ENCODE measurements around the gene NOS3. TPM values are rescaled to one million over a fixed set of nuclear protein-coding genes. Genes with fewer than 3 reads are reported as not detected.

The NOS3 gene
- total RNA-seq, 1 experiment from 2014 or later, result 0.30 TPM

DNA sequence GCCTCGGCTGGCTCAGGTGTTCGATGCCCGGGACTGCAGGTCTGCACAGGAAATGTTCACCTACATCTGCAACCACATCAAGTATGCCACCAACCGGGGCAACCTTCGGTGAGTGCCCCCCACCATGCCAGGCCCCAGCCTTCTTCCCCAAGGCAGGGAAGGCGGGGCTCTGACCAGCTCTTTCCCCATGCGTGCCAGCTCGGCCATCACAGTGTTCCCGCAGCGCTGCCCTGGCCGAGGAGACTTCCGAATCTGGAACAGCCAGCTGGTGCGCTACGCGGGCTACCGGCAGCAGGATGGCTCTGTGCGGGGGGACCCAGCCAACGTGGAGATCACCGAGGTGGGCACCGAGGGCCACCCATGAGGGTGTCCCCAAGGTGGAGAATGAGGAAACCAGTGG is 7.5 kb downstream of the NOS3 start:
- H3K4me1 Mint-ChIP-seq (ENCODE audit: insufficient read depth, unreplicated experiment), result no peaks in the 10 kb centered on the region
- DNase-seq (ENCODE audit: unreplicated experiment), result no peak
- H3K4me3 Mint-ChIP-seq (ENCODE audit: unreplicated experiment), result no peak overlapping the region
- no peak overlapping the region for H3K27ac Mint-ChIP-seq (ENCODE audit: low read depth, unreplicated experiment)
- H3K27me3 Mint-ChIP-seq (ENCODE audit: insufficient read depth, unreplicated experiment), result no peaks in the 10 kb centered on the region
- TF ChIP-seq, protein P1, sequence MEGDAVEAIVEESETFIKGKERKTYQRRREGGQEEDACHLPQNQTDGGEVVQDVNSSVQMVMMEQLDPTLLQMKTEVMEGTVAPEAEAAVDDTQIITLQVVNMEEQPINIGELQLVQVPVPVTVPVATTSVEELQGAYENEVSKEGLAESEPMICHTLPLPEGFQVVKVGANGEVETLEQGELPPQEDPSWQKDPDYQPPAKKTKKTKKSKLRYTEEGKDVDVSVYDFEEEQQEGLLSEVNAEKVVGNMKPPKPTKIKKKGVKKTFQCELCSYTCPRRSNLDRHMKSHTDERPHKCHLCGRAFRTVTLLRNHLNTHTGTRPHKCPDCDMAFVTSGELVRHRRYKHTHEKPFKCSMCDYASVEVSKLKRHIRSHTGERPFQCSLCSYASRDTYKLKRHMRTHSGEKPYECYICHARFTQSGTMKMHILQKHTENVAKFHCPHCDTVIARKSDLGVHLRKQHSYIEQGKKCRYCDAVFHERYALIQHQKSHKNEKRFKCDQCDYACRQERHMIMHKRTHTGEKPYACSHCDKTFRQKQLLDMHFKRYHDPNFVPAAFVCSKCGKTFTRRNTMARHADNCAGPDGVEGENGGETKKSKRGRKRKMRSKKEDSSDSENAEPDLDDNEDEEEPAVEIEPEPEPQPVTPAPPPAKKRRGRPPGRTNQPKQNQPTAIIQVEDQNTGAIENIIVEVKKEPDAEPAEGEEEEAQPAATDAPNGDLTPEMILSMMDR (IDR thresholded peaks at IDR 0.05; ENCODE audit: unreplicated experiment), result no peak
- peaks cover 6% of the 10 kb centered on the region for H3K36me3 Mint-ChIP-seq (ENCODE audit: insufficient read depth, unreplicated experiment)
- no TSS peak for BruUV-seq (replicated peaks)
- ChIA-PET CTCF (interaction anchor here (0.6 kb wide), 1 partner anchor 31 kb away, joined by 4 read pairs; no protein-coding TSS in a partner anchor), POLR2A (no interaction called here)
- intact Hi-C loops (cut with micrococcal nuclease), result no loop called here
- H3K9me3 Mint-ChIP-seq (ENCODE audit: unreplicated experiment), result no peaks in the 10 kb centered on the region

DNA sequence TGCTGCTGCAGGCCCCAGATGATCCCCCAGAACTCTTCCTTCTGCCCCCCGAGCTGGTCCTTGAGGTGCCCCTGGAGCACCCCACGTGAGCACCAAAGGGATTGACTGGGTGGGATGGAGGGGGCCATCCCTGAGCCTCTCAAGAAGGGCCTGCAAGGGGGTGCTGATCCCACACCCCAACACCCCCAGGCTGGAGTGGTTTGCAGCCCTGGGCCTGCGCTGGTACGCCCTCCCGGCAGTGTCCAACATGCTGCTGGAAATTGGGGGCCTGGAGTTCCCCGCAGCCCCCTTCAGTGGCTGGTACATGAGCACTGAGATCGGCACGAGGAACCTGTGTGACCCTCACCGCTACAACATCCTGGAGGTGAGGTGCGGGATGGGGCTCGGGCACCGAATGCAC is 8.2 kb downstream of the NOS3 start:
- TF ChIP-seq, protein P1 (IDR thresholded peaks at IDR 0.05; ENCODE audit: unreplicated experiment), result no peak
- no TSS peak for BruUV-seq (replicated peaks)
- H3K27me3 Mint-ChIP-seq (ENCODE audit: insufficient read depth, unreplicated experiment), result peaks cover under 1% of the 10 kb centered on the region
- intact Hi-C loops (cut with micrococcal nuclease), result no loop called here
- H3K4me1 Mint-ChIP-seq (ENCODE audit: insufficient read depth, unreplicated experiment), result no peaks in the 10 kb centered on the region
- no peaks in the 10 kb centered on the region for H3K9me3 Mint-ChIP-seq (ENCODE audit: unreplicated experiment)
- no peak for DNase-seq (ENCODE audit: unreplicated experiment)
- POLR2A ChIA-PET, result no interaction called here
- peaks cover 6% of the 10 kb centered on the region for H3K36me3 Mint-ChIP-seq (ENCODE audit: insufficient read depth, unreplicated experiment)
- CTCF ChIA-PET, result interaction anchor here (0.5 to 0.6 kb wide), 2 partner anchors 31 to 42 kb away, joined by 3 to 4 read pairs; no protein-coding TSS in a partner anchor
- H3K4me3 Mint-ChIP-seq (ENCODE audit: unreplicated experiment), result no peak overlapping the region
- no peak overlapping the region for H3K27ac Mint-ChIP-seq (ENCODE audit: low read depth, unreplicated experiment)

DNA sequence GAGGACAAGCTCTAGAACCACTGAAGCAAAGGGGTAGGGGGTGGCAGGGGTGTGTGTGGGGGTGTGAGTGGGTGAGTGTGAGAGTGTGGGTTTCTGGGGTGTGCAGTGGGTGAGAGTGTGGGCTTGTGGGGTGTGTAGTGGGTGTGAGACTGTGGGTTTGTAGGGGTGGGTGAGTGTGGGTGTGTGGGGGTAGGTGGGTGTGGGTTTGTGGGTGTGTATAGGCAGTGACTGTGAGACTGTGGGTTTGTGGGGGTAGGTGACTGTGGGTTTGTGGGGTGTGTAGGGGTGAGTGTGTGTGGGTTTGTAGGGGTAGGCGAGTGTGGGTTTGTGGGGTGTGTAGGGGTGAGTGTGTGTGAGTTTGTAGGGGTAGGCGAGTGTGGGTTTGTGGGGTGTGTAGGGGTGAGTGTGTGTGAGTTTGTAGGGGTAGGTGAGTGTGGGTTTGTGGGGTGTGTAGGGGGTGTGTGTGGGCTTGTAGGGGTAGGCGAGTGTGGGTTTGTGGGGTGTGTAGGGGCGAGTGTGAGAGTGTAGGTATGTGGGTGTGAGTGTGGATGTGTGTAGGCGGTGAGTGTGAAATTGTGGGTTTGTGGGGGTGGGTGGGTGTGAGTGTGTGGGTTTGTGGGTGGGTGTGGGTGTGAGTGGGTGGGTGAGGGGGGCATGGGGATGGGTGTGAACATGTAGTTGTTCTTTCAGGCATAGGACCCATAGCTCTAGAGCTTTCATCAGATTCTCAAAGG is 8.8 kb downstream of the NOS3 start:
- ChIA-PET POLR2A (no interaction called here), CTCF (interaction anchor here (0.5 kb wide), 1 partner anchor 42 kb away, joined by 3 read pairs; no protein-coding TSS in a partner anchor)
- H3K27me3 Mint-ChIP-seq (ENCODE audit: insufficient read depth, unreplicated experiment), result peaks cover 7% of the 10 kb centered on the region
- H3K4me3 Mint-ChIP-seq (ENCODE audit: unreplicated experiment), result no peak overlapping the region
- peaks cover 6% of the 10 kb centered on the region for H3K36me3 Mint-ChIP-seq (ENCODE audit: insufficient read depth, unreplicated experiment)
- H3K9me3 Mint-ChIP-seq (ENCODE audit: unreplicated experiment), result no peaks in the 10 kb centered on the region
- no peak overlapping the region for H3K27ac Mint-ChIP-seq (ENCODE audit: low read depth, unreplicated experiment)
- TF ChIP-seq, protein P1 (IDR thresholded peaks at IDR 0.05; ENCODE audit: unreplicated experiment), result no peak
- intact Hi-C loops (cut with micrococcal nuclease), result no loop called here
- no peak for DNase-seq (ENCODE audit: unreplicated experiment)
- no peaks in the 10 kb centered on the region for H3K4me1 Mint-ChIP-seq (ENCODE audit: insufficient read depth, unreplicated experiment)
- BruUV-seq (replicated peaks), result no TSS peak

- ChIA-PET POLR2A (no interaction called here), CTCF (no interaction called here)
- peaks cover 6% of the 10 kb centered on the region for H3K36me3 Mint-ChIP-seq (ENCODE audit: insufficient read depth, unreplicated experiment)
- TF ChIP-seq, protein P1 (IDR thresholded peaks at IDR 0.05; ENCODE audit: unreplicated experiment), result no peak
- BruUV-seq (replicated peaks), result no TSS peak
- peaks cover 10% of the 10 kb centered on the region for H3K27me3 Mint-ChIP-seq (ENCODE audit: insufficient read depth, unreplicated experiment)
- no peak for DNase-seq (ENCODE audit: unreplicated experiment)
- no peaks in the 10 kb centered on the region for H3K4me1 Mint-ChIP-seq (ENCODE audit: insufficient read depth, unreplicated experiment)
- intact Hi-C loops (cut with micrococcal nuclease), result no loop called here
- H3K4me3 Mint-ChIP-seq (ENCODE audit: unreplicated experiment), result no peak overlapping the region
- no peak overlapping the region for H3K27ac Mint-ChIP-seq (ENCODE audit: low read depth, unreplicated experiment)
- no peaks in the 10 kb centered on the region for H3K9me3 Mint-ChIP-seq (ENCODE audit: unreplicated experiment)
Observed at GRCh38 chr7:151000897-151001495, 10.2 kb downstream of the NOS3 start.

All from MCF 10A (cell line).